CD14-positive monocyte (primary cell): ENCODE results near the gene RRAD. TPM values are rescaled to one million over a fixed set of nuclear protein-coding genes. Genes with fewer than 3 reads are reported as not detected.

ENCODE experiments used
- DNase-seq, 3 donors: peaks; one replicate each; pipeline ENCODE4 v3.0.0-alpha.2; 2011 to 2022
- H2AFZ ChIP-seq: 2 replicates; pipeline ENCODE4 v1.6.0; 2012; ENCODE audit warnings: mild to moderate bottlenecking, low read depth, low read length, inconsistent platforms; ENCODE audit not compliant: insufficient read depth, poor library complexity, severe bottlenecking
- H3K27ac ChIP-seq, 2 donors: 1 replicate in 1 of 2; 2 replicates in 1 of 2; pipeline ENCODE4 v1.5.1; 2012 to 2013; ENCODE audit warnings: low read length in 2 of 2, control low read depth in 1 of 2, inconsistent platforms in 1 of 2, low read depth in 1 of 2, mild to moderate bottlenecking in 1 of 2
- H3K27me3 ChIP-seq, 2 donors: one replicate each; pipeline versions ENCODE4 v1.6.0 to v1.6.1; 2011 to 2013; ENCODE audit warnings: low read length in 2 of 2; ENCODE audit not compliant: control insufficient read depth in 2 of 2, insufficient read depth in 2 of 2
- H3K36me3 ChIP-seq, 2 donors: replicated peaks in 1 of 2; 1 replicate in 1 of 2; 2 replicates in 1 of 2; pipeline versions ENCODE4 v1.5.1 to v1.6.1; 2012 to 2013; ENCODE audit warnings: low read length in 2 of 2, control low read depth in 1 of 2, inconsistent platforms in 1 of 2, mild to moderate bottlenecking in 1 of 2; ENCODE audit not compliant: insufficient read depth in 2 of 2, control insufficient read depth in 1 of 2
- H3K4me1 ChIP-seq, 2 donors: 1 replicate in 1 of 2; 2 replicates in 1 of 2; pipeline versions ENCODE4 v1.5.1 to v1.6.1; 2012 to 2013; ENCODE audit warnings: low read length in 2 of 2, control low read depth in 1 of 2, inconsistent platforms in 1 of 2, mild to moderate bottlenecking in 1 of 2, moderate library complexity in 1 of 2; ENCODE audit not compliant: insufficient read depth in 2 of 2, control insufficient read depth in 1 of 2
- H3K4me2 ChIP-seq: replicated peaks from 2 replicates; pipeline ENCODE3; 2012; ENCODE audit warnings: low read length, moderate library complexity, mild to moderate bottlenecking; ENCODE audit not compliant: poor library complexity, severe bottlenecking; ENCODE audit errors: extremely low read depth
- H3K4me3 ChIP-seq, 3 experiments: fragments of 200-600 bp in 1 of 3; sonication (generic) in 1 of 3; replicated peaks in 1 of 3; 1 replicate in 2 of 3; 2 replicates in 1 of 3; pipeline ENCODE4 v1.5.1; 2011 to 2013; ENCODE audit warnings: low read length in 3 of 3, mild to moderate bottlenecking in 3 of 3, control low read depth in 2 of 3, low read depth in 2 of 3, inconsistent platforms in 1 of 3, moderate library complexity in 1 of 3
- H3K79me2 ChIP-seq: 2 replicates; pipeline ENCODE4 v1.6.0; 2012; ENCODE audit warnings: mild to moderate bottlenecking, control low read depth, inconsistent platforms, low read length, moderate library complexity; ENCODE audit not compliant: insufficient read depth
- H3K9ac ChIP-seq: 2 replicates; pipeline ENCODE4 v1.6.0; 2017; ENCODE audit warnings: low read length, mild to moderate bottlenecking; ENCODE audit not compliant: insufficient read depth, poor library complexity, severe bottlenecking
- H3K9me3 ChIP-seq, 2 donors: replicated peaks in 1 of 2; 1 replicate in 1 of 2; 2 replicates in 1 of 2; pipeline versions ENCODE4 v1.5.1 to v1.6.1; 2012 to 2013; ENCODE audit warnings: low read length in 2 of 2, control low read depth in 1 of 2; ENCODE audit not compliant: control insufficient read depth in 1 of 2, insufficient read depth in 1 of 2
- H4K20me1 ChIP-seq: 2 replicates; pipeline ENCODE4 v1.6.0; 2012; ENCODE audit warnings: mild to moderate bottlenecking, low read length, control low read depth, moderate library complexity; ENCODE audit not compliant: insufficient read depth
- H3K27ac Mint-ChIP-seq, 7 donors: one replicate each; pipeline ENCODE4 v1.8.0; 2020; ENCODE audit warnings: mild to moderate bottlenecking in 7 of 7, mixed read lengths in 7 of 7, moderate library complexity in 6 of 7, inconsistent platforms in 2 of 7
- H3K27me3 Mint-ChIP-seq, 3 donors: one replicate each; pipeline ENCODE4 v1.8.0; 2021 to 2022; ENCODE audit warnings: low read depth in 3 of 3, mild to moderate bottlenecking in 3 of 3, mixed read lengths in 3 of 3, moderate library complexity in 3 of 3, inconsistent platforms in 1 of 3
- H3K36me3 Mint-ChIP-seq, 2 donors: one replicate each; pipeline ENCODE4 v1.8.0; 2020; ENCODE audit warnings: mixed read lengths in 2 of 2, inconsistent platforms in 1 of 2, mild to moderate bottlenecking in 1 of 2
- H3K4me1 Mint-ChIP-seq: one replicate; pipeline ENCODE4 v1.8.0; 2020; ENCODE audit warnings: mild to moderate bottlenecking, mixed read lengths
- H3K4me3 Mint-ChIP-seq, 2 donors: one replicate each; pipeline ENCODE4 v1.8.0; 2020; ENCODE audit warnings: mild to moderate bottlenecking in 2 of 2, mixed read lengths in 2 of 2, moderate library complexity in 1 of 2
- H3K9me3 Mint-ChIP-seq, 7 donors: one replicate each; pipeline ENCODE4 v1.8.0; 2020 to 2022; ENCODE audit warnings: mixed read lengths in 7 of 7, mild to moderate bottlenecking in 6 of 7, moderate library complexity in 6 of 7, inconsistent platforms in 2 of 7
- WGBS: methylation state at CpG from one replicate; pipeline ENCODE4 v1.1.5; 2013; ENCODE audit warnings: missing lambda C conversion rate; ENCODE audit not compliant: insufficient coverage; 5-methylcytosine and 5-hydroxymethylcytosine counted together
- intact Hi-C, 2 donors: fragments of 100-400 bp; cut with micrococcal nuclease; formaldehyde crosslinking; loops; one replicate each; pipeline versions ENCODE4 v1.15.0 to v1.15.1; 2023
- polyA plus RNA-seq, 3 donors: library from polyadenylated mRNA; depleted of rRNA in 1 of 3; unstranded in 2 of 3; stranded (reverse) in 1 of 3; fragments of 300-500 nt in 2 of 3; fragments of >200 nt in 1 of 3; fragmentation: Illumina TruSeq in 2 of 3; gene quantifications; 1 replicate in 2 of 3; 2 replicates in 1 of 3; pipeline ENCODE4 v1.2.3, GENCODE V29; 2012 to 2021
- TF ChIP-seq, protein P1 (sequence below): fragments of 200-600 bp; IDR thresholded peaks from one replicate; pipeline ENCODE4 v1.8.0; 2022; ENCODE audit warnings: antibody characterized with exemption, mild to moderate bottlenecking

RRAD gene
- polyA plus RNA-seq, 3 donors: 0.42 to 1.9 (median 0.55) TPM

- no peaks in the 10 kb centered on the region for H3K36me3 ChIP-seq
- H3K27me3 ChIP-seq: peaks cover 6 to 53% of the 10 kb centered on the region in 2 donors
- peak overlapping the region; percentile 71 for H3K4me2 ChIP-seq
- peaks cover 19 to 31% of the 10 kb centered on the region in 2 donors for H3K4me1 ChIP-seq
- peak; percentile 99 to 100 (median 99) for DNase-seq
- H3K27ac ChIP-seq: peak overlapping the region in 1 of 2 donors; percentile 31
- H2AFZ ChIP-seq: peak overlapping the region; percentile 49
- H3K27ac Mint-ChIP-seq: peak overlapping the region in 6 of 7 donors; percentile 53 to 80 (median 69)
- H3K27me3 Mint-ChIP-seq: peaks cover 54 to 77% (median 61%) of the 10 kb centered on the region in 3 donors
- 2% methylated on average over 34 of the region's 39 CpGs for WGBS
- intact Hi-C loops: no loop called here
- TF ChIP-seq, protein P1, sequence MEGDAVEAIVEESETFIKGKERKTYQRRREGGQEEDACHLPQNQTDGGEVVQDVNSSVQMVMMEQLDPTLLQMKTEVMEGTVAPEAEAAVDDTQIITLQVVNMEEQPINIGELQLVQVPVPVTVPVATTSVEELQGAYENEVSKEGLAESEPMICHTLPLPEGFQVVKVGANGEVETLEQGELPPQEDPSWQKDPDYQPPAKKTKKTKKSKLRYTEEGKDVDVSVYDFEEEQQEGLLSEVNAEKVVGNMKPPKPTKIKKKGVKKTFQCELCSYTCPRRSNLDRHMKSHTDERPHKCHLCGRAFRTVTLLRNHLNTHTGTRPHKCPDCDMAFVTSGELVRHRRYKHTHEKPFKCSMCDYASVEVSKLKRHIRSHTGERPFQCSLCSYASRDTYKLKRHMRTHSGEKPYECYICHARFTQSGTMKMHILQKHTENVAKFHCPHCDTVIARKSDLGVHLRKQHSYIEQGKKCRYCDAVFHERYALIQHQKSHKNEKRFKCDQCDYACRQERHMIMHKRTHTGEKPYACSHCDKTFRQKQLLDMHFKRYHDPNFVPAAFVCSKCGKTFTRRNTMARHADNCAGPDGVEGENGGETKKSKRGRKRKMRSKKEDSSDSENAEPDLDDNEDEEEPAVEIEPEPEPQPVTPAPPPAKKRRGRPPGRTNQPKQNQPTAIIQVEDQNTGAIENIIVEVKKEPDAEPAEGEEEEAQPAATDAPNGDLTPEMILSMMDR: peak; percentile 98
- H3K9me3 ChIP-seq: peaks cover 5 to 7% of the 10 kb centered on the region in 2 donors
- peaks cover 0 to 2% of the 10 kb centered on the region in 2 donors for H3K36me3 Mint-ChIP-seq
- peak overlapping the region; percentile 74 to 94 for H3K4me3 Mint-ChIP-seq
- H3K4me3 ChIP-seq: peak overlapping the region in 1 of 3 experiments; percentile 69
- H3K9ac ChIP-seq: no peak overlapping the region
- H3K4me1 Mint-ChIP-seq: peaks cover 22% of the 10 kb centered on the region
- no peaks in the 10 kb centered on the region for H3K79me2 ChIP-seq
- H3K9me3 Mint-ChIP-seq: peaks cover 3 to 15% (median 9%) of the 10 kb centered on the region in 7 donors
- no peaks in the 10 kb centered on the region for H4K20me1 ChIP-seq
Measured at GRCh38 chr16:66872943-66873684, 52.2 kb downstream of the RRAD start.

- H3K4me2 ChIP-seq: peak overlapping the region; percentile 71
- intact Hi-C loops: no loop called here
- no peaks in the 10 kb centered on the region for H3K79me2 ChIP-seq
- peaks cover 6 to 50% of the 10 kb centered on the region in 2 donors for H3K27me3 ChIP-seq
- H3K4me3 Mint-ChIP-seq: peak overlapping the region; percentile 74 to 94
- H3K4me1 Mint-ChIP-seq: peaks cover 16% of the 10 kb centered on the region
- H3K36me3 ChIP-seq: no peaks in the 10 kb centered on the region
- H3K4me3 ChIP-seq: peak overlapping the region in 1 of 3 experiments; percentile 69
- H3K27ac Mint-ChIP-seq: peak overlapping the region in 3 of 7 donors; percentile 53 to 80 (median 56)
- TF ChIP-seq, protein P1: no peak
- no peak overlapping the region for H3K9ac ChIP-seq
- peaks cover 3 to 15% (median 9%) of the 10 kb centered on the region in 7 donors for H3K9me3 Mint-ChIP-seq
- peak overlapping the region; percentile 49 for H2AFZ ChIP-seq
- 28% methylated on average over 2 of the region's 4 CpGs for WGBS
- no peak for DNase-seq
- peaks cover 0 to 2% of the 10 kb centered on the region in 2 donors for H3K36me3 Mint-ChIP-seq
- H3K27me3 Mint-ChIP-seq: peaks cover 50 to 75% (median 60%) of the 10 kb centered on the region in 3 donors
- peaks cover 15 to 25% of the 10 kb centered on the region in 2 donors for H3K4me1 ChIP-seq
- no peaks in the 10 kb centered on the region for H4K20me1 ChIP-seq
- no peak overlapping the region for H3K27ac ChIP-seq
- H3K9me3 ChIP-seq: peaks cover 5 to 7% of the 10 kb centered on the region in 2 donors
Measured at GRCh38 chr16:66872559-66872942, 52.8 kb downstream of the RRAD start.
